ENCODE data around the gene TPRN.
A peak's percentile ranks its signal among the peaks of the same experiment; 100 is the strongest.

DNA sequence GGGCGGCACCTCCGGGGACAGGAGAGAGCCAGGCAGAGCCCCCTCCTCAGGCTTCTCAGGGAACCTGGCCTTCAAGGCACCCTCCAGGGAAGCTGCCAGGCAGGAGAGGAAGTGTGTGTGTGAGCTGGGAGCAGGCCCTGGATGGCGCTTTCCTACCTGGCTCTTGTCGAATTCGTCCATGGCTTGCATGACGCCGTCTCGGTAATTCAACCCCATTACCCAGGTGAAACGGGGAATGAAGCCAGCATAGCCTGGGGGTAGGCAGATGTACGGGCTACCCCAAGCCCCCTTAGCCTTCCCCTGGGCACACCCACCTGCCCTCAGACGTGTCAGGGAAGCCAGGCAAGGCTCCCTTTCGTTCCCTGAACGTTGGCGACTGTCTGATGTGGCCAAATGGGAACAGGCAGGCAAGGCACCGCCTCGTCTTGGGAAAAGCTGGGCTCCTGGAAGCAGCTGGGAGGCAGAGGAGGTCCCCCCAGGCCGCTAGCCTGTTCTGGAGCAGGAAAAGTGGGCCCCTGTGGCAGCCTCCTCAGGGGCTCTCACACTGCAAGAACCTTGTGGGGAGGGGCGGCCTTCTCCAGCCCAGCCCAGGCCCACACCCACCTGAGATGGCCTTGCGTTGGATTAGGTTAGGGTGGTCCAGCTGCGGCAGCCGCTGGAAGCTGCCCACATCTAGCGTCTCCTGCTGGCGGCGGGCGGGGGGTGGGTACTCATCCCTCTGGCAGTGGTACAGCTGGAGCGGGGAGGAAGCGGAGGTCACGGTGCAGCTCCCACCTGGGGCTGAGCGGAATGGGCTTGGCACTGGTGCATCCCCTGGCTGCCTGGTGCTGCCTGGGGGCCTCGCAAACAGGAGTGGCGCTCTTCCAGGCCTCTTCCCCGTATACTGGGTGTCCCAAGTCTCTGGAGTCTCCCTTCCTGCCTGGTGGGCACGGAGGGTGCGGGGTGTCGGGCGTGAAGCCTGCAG, 44.2 kb upstream of the TPRN start:
- no peak for TF ChIP-seq POLR2A (IDR thresholded peaks at IDR 0.05)
- TF ChIP-seq, protein P1, sequence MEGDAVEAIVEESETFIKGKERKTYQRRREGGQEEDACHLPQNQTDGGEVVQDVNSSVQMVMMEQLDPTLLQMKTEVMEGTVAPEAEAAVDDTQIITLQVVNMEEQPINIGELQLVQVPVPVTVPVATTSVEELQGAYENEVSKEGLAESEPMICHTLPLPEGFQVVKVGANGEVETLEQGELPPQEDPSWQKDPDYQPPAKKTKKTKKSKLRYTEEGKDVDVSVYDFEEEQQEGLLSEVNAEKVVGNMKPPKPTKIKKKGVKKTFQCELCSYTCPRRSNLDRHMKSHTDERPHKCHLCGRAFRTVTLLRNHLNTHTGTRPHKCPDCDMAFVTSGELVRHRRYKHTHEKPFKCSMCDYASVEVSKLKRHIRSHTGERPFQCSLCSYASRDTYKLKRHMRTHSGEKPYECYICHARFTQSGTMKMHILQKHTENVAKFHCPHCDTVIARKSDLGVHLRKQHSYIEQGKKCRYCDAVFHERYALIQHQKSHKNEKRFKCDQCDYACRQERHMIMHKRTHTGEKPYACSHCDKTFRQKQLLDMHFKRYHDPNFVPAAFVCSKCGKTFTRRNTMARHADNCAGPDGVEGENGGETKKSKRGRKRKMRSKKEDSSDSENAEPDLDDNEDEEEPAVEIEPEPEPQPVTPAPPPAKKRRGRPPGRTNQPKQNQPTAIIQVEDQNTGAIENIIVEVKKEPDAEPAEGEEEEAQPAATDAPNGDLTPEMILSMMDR (IDR thresholded peaks at IDR 0.05 in 8 of 11, conservative IDR thresholded peaks at IDR 0.05 in 3 of 11), result no peak
- TF ChIP-seq POLR2AphosphoS5 (IDR thresholded peaks at IDR 0.05), result peak in 1 of 3 donors; percentile 23
